HepG2 (cell line): Measurements from ENCODE around the gene SLFN12L. TPM values are rescaled to one million over a fixed set of nuclear protein-coding genes. Genes with fewer than 3 reads are reported as not detected.
A peak's percentile ranks its signal among the peaks of the same experiment; 100 is the strongest.
"Not testable (repeated sequence)": the region's sequence is repeated elsewhere in the genome, so short reads cannot be mapped to it uniquely, and the experiment has no call there.

Source experiments
- ATAC-seq: fragments of 200-7000 bp; cut with Tn5 transposase; 3 replicates; pipeline ENCODE4 v1.9.1; 2020; ENCODE audit warnings: mild to moderate bottlenecking, moderate library complexity
- BruUV-seq: library from RNA; stranded (reverse); fragments of 400-500 nt; replicated peaks from 2 replicates; lab custom pipeline; 2021; lab: Mats Ljungman, UMichigan
- CTCF ChIA-PET: fragments of 300-600 bp; formaldehyde crosslinking; extraction: SDS; loops from one replicate; lab custom pipeline; 2021; ENCODE audit warnings: low total read pairs, inconsistent platforms, low intra/inter-chr PET ratio; lab: Yijun Ruan, JAX
- POLR2A ChIA-PET: fragments of 350-600 bp; sonication (Branson Sonifier 250); formaldehyde crosslinking; loops from one replicate; lab custom pipeline; 2020; ENCODE audit warnings: antibody characterized with exemption, inconsistent platforms; lab: Yijun Ruan, JAX
- DNase-seq: peaks from one replicate; pipeline ENCODE4 v3.0.0-alpha.2; 2015; ENCODE audit warnings: low spot score
- FAIRE-seq: peaks from 3 replicates; lab custom pipeline; 2011; peaks lifted over from hg19 to GRCh38; lab: Jason Lieb, UNC
- H2AFZ ChIP-seq: one replicate; pipeline ENCODE4 v1.6.1; 2011; ENCODE audit warnings: low read length, inconsistent platforms
- H3K27ac ChIP-seq: fragments of 300-600 bp; 3 replicates; pipeline ENCODE4 v1.8.0; 2011; ENCODE audit warnings: mixed run types, mild to moderate bottlenecking, mixed read lengths, low read length, inconsistent platforms; ENCODE audit not compliant: insufficient read depth; ENCODE audit errors: extremely low read length
- H3K27me3 ChIP-seq, 2 experiments: fragments of 200-600 bp in 1 of 2; 2 replicates in 1 of 2; 3 replicates in 1 of 2; pipeline versions ENCODE4 v1.6.0 to v1.8.0; 2011; ENCODE audit warnings: low read length in 2 of 2, mild to moderate bottlenecking in 2 of 2, moderate library complexity in 2 of 2, inconsistent platforms in 1 of 2; ENCODE audit not compliant: insufficient read depth in 2 of 2, control insufficient read depth in 1 of 2
- H3K36me3 ChIP-seq, 2 experiments: fragments of 200-600 bp in 1 of 2; replicated peaks in 1 of 2; 2 replicates in 1 of 2; 3 replicates in 1 of 2; pipeline versions ENCODE4 v1.5.1 to v1.8.0; 2011; ENCODE audit warnings: low read length in 2 of 2, inconsistent platforms in 1 of 2; ENCODE audit not compliant: insufficient read depth in 2 of 2, control insufficient read depth in 1 of 2
- H3K4me1 ChIP-seq: 2 replicates; pipeline ENCODE4 v1.5.1; 2012; ENCODE audit warnings: low read length, inconsistent platforms; ENCODE audit not compliant: insufficient read depth
- H3K4me2 ChIP-seq: 2 replicates; pipeline ENCODE4 v1.6.0; 2011; ENCODE audit warnings: low read depth, low read length, inconsistent platforms
- H3K4me3 ChIP-seq, 3 experiments: fragments of 200-600 bp in 1 of 3; sonication (generic), shearing (Covaris generic) in 1 of 3; replicated peaks in 1 of 3; 2 replicates each; pipeline ENCODE4 v1.5.1; 2011 to 2016; ENCODE audit warnings: low read length in 3 of 3, inconsistent platforms in 2 of 3, low read depth in 2 of 3, mild to moderate bottlenecking in 2 of 3, control low read depth in 1 of 3, mixed read lengths in 1 of 3; ENCODE audit not compliant: insufficient read depth in 1 of 3
- H3K79me2 ChIP-seq: one replicate; pipeline ENCODE4 v1.6.1; 2011; ENCODE audit warnings: low read length, inconsistent platforms; ENCODE audit not compliant: insufficient read depth
- H3K9ac ChIP-seq: 2 replicates; pipeline ENCODE4 v1.6.0; 2011; ENCODE audit warnings: mild to moderate bottlenecking, low read depth, low read length, inconsistent platforms; ENCODE audit not compliant: insufficient read depth
- H3K9me3 ChIP-seq: 2 replicates; pipeline ENCODE4 v1.5.1; 2012; ENCODE audit warnings: mild to moderate bottlenecking, low read length
- H4K20me1 ChIP-seq: 2 replicates; pipeline ENCODE4 v1.6.0; 2011; ENCODE audit warnings: inconsistent platforms, mild to moderate bottlenecking, low read length, moderate library complexity; ENCODE audit not compliant: insufficient read depth
- HNRNPLL ChIP-seq: fragments of 200-400 bp; formaldehyde crosslinking; IDR thresholded peaks from 2 replicates; pipeline ENCODE4 v1.6.1; 2017; ENCODE audit warnings: mild to moderate bottlenecking, low read depth, low read length; ENCODE audit not compliant: poor library complexity, severe bottlenecking
- MAFF ChIP-seq: IDR thresholded peaks from 2 replicates; pipeline ENCODE4 v1.6.1; 2011; ENCODE audit warnings: low read depth, low read length, improper control_type of control experiment
- MAFK ChIP-seq, 2 experiments: IDR thresholded peaks in 1 of 2; conservative IDR thresholded peaks in 1 of 2; 2 replicates each; pipeline ENCODE4 v1.6.1; 2011; ENCODE audit warnings: improper control_type of control experiment in 2 of 2, low read length in 2 of 2
- MTA3 ChIP-seq: sonication (generic); formaldehyde crosslinking; IDR thresholded peaks from 2 replicates; pipeline ENCODE4 v1.4.0; 2020; ENCODE audit warnings: missing genetic modification reagents
- PHB2 ChIP-seq: fragments of 450-650 bp; IDR thresholded peaks from 2 replicates; pipeline ENCODE4 v1.6.1; 2018; ENCODE audit not compliant: partially characterized antibody
- ZNF883 ChIP-seq: sonication (generic); formaldehyde crosslinking; IDR thresholded peaks from 2 replicates; pipeline ENCODE4 v1.5.1; 2020; ENCODE audit warnings: mild to moderate bottlenecking, missing genetic modification reagents; ENCODE audit errors: not compliant biosample characterization
- WGBS: methylation state at CpG from one replicate; pipeline ENCODE4 v1.1.6; 2017; ENCODE audit warnings: low lambda C conversion rate; 5-methylcytosine and 5-hydroxymethylcytosine counted together
- in situ Hi-C: cut with HindIII; loops from 2 replicates; pipeline ENCODE4 v1.10.0; 2017; ENCODE audit warnings: low pct_unique_long_range_greater_than_20kb; ENCODE audit not compliant: extremely low pct_ligation_motif_present
- intact Hi-C: fragments of 100-400 bp; cut with micrococcal nuclease; formaldehyde crosslinking; loops from one replicate; pipeline ENCODE4 v1.10.0; 2022; ENCODE audit not compliant: unreplicated experiment
- polyA plus RNA-seq, 8 experiments: library from polyadenylated mRNA; depleted of rRNA in 3 of 8; stranded (reverse) in 7 of 8; unstranded in 1 of 8; fragments of >200 nt; fragmentation: Illumina TruSeq in 4 of 8; extraction: Trizol in 4 of 8; gene quantifications; 2 replicates each; pipeline versions ENCODE4 v1.2.1 to v1.2.3, GENCODE V29; 2011 to 2016; ENCODE audit warnings: low read depth in 4 of 8, missing spikeins in 1 of 8, mixed read lengths in 1 of 8; ENCODE audit not compliant: insufficient read depth in 1 of 8
- total RNA-seq, 5 experiments: library from RNA; depleted of rRNA; stranded (reverse); fragments of >200 nt; fragmentation: Illumina TruSeq; extraction: Trizol; gene quantifications; 2 replicates each; pipeline ENCODE4 v1.2.3, GENCODE V29; 2016; ENCODE audit warnings: low read depth in 1 of 5

SLFN12L gene
- total and polyA plus RNA-seq, 2 of the 13 experiments (the other 11 are each of a cell fraction or from before 2014, with no cell fraction given), result not detected

DNA sequence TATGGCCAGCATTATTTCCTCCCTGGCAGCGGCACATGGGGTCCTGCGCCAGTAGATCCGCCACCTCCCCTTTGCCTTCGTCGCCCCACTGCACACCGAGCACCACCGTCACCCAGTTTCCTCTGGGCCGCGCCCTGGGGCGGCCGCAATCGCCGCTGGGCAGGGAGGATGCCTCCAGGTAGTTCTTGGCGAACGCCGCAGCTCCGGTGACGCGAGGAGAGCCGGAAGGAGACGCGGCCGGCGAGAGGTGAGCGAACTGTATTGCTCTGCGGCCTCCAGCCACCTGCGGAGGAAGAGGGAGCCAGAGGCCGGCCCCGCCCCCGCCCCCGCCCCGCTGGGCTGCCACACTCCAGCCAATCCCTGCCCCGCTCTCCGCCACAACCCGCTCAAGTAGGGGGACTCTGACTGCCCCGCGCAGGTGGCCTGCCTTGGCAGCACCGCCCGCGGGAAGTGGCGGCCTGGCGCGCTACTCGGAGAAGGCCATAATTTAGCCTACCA, 77.1 kb downstream of the SLFN12L start:
- Histone ChIP-seq H2AFZ (no peak overlapping the region), H4K20me1 (no peaks in the 10 kb centered on the region), H3K4me3 (no peak overlapping the region), H3K79me2 (no peaks in the 10 kb centered on the region), H3K4me2 (no peak overlapping the region), H3K27me3 (no peaks in the 10 kb centered on the region), H3K9me3 (no peaks in the 10 kb centered on the region), H3K36me3 (no peaks in the 10 kb centered on the region), H3K9ac (no peak overlapping the region), H3K27ac (no peak overlapping the region), H3K4me1 (no peaks in the 10 kb centered on the region)
- intact Hi-C loops (no loop called here), in situ Hi-C loops (no loop called here)
- ATAC-seq, result no peak
- ChIA-PET POLR2A (no interaction called here), CTCF (no interaction called here)
- WGBS, result 65% methylated on average over 40 of the region's 44 CpGs
- FAIRE-seq, result no peak
- no TSS peak for BruUV-seq
- no peak for DNase-seq
- no peak for TF ChIP-seq MTA3 (CRISPR knock-in tag)
- TF ChIP-seq HNRNPLL, result no peak
- no peak for TF ChIP-seq PHB2
- TF ChIP-seq ZNF883 (CRISPR knock-in tag), result no peak

DNA sequence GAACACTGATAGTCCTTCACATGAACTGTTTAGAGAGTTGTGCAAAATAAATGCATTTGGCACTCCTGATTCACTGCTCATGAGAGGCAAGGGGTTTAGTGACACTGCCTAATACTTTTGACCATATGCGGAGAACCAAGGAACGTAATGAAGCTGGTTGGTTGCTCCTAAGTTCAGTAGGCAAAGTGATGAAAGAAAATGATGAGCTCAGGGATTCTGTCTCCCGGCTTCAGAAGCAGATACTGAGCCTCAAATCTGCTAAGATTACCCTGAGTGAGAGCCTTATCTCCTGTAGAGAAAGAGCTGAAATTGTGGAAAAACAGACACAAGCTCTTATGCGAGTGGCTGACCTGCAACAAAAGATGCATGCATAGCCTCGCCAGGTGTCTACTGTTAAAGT, 83.4 kb downstream of the SLFN12L start:
- CTCF ChIA-PET, H3K79me2 ChIP-seq, H2AFZ ChIP-seq, H3K27ac ChIP-seq, H3K4me3 ChIP-seq, intact Hi-C loops, ATAC-seq, H3K27me3 ChIP-seq, POLR2A ChIA-PET, DNase-seq, in situ Hi-C loops, H4K20me1 ChIP-seq, FAIRE-seq, H3K4me2 ChIP-seq, H3K4me1 ChIP-seq, H3K9me3 ChIP-seq, BruUV-seq, H3K9ac ChIP-seq, H3K36me3 ChIP-seq: not testable (repeated sequence)
- TF ChIP-seq MAFK (conservative IDR thresholded peaks at IDR 0.05 in 1 of 2, IDR thresholded peaks at IDR 0.05 in 1 of 2; ENCODE audit: low read length in 2 of 2), result peak in 1 of 2 experiments; percentile 63; a peak in 2 of 4 replicates
- peak; percentile 31; the same call in 1 of the 2 replicates for TF ChIP-seq MAFF
- 22% methylated on average over 5 of the region's 5 CpGs for WGBS
